GM23248 (cell line): Measurements from ENCODE around the gene MID1IP1.

Source experiments
- EZH2 ChIP-seq: fragments of 200-600 bp; sonication (generic); IDR thresholded peaks from 2 replicates; pipeline ENCODE4 v1.6.1; 2018; ENCODE audit warnings: antibody characterized with exemption, mild to moderate bottlenecking; ENCODE audit not compliant: insufficient read depth, poor library complexity, severe bottlenecking
- EZH2phosphoT487 ChIP-seq: fragments of 200-600 bp; sonication (generic); IDR thresholded peaks from 2 replicates; pipeline ENCODE4 v1.6.1; 2018; ENCODE audit warnings: antibody characterized with exemption, moderate library complexity, mild to moderate bottlenecking, low read depth; ENCODE audit not compliant: insufficient read depth

- TF ChIP-seq EZH2 (no peak), EZH2phosphoT487 (no peak)
Observed at GRCh38 chrX:38754818-38755718, 46.2 kb upstream of the MID1IP1 start.
